Suprapubic skin (tissue), 4 donors: Measurements from ENCODE around the gene SCRN2.

Experiments
- EP300 ChIP-seq: sonication (generic); formaldehyde crosslinking; IDR thresholded peaks from one replicate; pipeline ENCODE4 v1.6.1; 2017; ENCODE audit warnings: antibody characterized with exemption
- POLR2A ChIP-seq, 2 donors: fragments of 450-650 bp; IDR thresholded peaks; one replicate each; pipeline ENCODE4 v1.6.1; 2017; ENCODE audit warnings: antibody characterized with exemption in 2 of 2, mild to moderate bottlenecking in 2 of 2, moderate library complexity in 2 of 2
- POLR2AphosphoS5 ChIP-seq, 3 donors: sonication (generic); formaldehyde crosslinking; IDR thresholded peaks; one replicate each; pipeline ENCODE4 v1.6.1; 2017; ENCODE audit warnings: antibody characterized with exemption in 3 of 3
- TF ChIP-seq, protein P1 (sequence below), 2 donors: fragments of 200-600 bp in 1 of 2; fragments of 450-650 bp in 1 of 2; sonication (generic) in 1 of 2; IDR thresholded peaks; one replicate each; pipeline ENCODE4 v1.5.1; 2016 to 2019; ENCODE audit warnings: antibody characterized with exemption in 2 of 2, mild to moderate bottlenecking in 1 of 2, moderate library complexity in 1 of 2

DNA sequence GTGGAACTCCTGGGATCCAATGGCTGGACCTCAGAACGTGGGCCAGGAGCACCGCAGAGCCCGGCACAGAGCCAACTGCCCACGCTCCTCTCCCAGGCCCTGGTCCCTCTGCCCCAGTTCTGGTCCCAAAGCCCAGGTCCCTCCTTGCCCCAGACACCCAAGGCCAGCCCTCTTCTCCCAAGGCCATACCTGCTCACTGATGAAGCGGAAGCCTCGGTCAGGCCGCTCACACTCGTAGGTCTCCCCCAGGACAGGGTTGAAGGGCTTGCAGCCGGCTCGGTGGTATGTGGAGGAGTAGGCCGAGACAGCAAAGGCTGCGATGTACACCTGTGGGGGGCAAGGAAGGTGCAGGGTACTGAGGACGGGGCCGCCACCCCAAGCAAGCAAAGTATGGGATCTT is 28.0 kb downstream of the SCRN2 start:
- TF ChIP-seq, protein P1, sequence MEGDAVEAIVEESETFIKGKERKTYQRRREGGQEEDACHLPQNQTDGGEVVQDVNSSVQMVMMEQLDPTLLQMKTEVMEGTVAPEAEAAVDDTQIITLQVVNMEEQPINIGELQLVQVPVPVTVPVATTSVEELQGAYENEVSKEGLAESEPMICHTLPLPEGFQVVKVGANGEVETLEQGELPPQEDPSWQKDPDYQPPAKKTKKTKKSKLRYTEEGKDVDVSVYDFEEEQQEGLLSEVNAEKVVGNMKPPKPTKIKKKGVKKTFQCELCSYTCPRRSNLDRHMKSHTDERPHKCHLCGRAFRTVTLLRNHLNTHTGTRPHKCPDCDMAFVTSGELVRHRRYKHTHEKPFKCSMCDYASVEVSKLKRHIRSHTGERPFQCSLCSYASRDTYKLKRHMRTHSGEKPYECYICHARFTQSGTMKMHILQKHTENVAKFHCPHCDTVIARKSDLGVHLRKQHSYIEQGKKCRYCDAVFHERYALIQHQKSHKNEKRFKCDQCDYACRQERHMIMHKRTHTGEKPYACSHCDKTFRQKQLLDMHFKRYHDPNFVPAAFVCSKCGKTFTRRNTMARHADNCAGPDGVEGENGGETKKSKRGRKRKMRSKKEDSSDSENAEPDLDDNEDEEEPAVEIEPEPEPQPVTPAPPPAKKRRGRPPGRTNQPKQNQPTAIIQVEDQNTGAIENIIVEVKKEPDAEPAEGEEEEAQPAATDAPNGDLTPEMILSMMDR (IDR thresholded peaks at IDR 0.05), result no peak
- TF ChIP-seq POLR2A (IDR thresholded peaks at IDR 0.05) (no peak), POLR2AphosphoS5 (IDR thresholded peaks at IDR 0.05) (no peak), EP300 (no peak)
